K562 (cell line): Measurements from ENCODE around the gene HSPA1L. TPM values are rescaled to one million over a fixed set of nuclear protein-coding genes. Genes with fewer than 3 reads are reported as not detected.

Experiments used
- BMI1 ChIP-seq: fragments of 150-350 bp; IDR thresholded peaks from 2 replicates; pipeline ENCODE4 v1.6.1; 2014; ENCODE audit warnings: low read length
- ERF ChIP-seq: fragments of 450-650 bp; formaldehyde crosslinking; IDR thresholded peaks from 2 replicates; pipeline ENCODE4 v1.4.0; 2020; ENCODE audit warnings: mild to moderate bottlenecking, mixed read lengths
- FOXK1 ChIP-seq: sonication (generic); formaldehyde crosslinking; IDR thresholded peaks from 2 replicates; pipeline ENCODE4 v1.8.0; 2022; ENCODE audit warnings: missing genetic modification reagents, mild to moderate bottlenecking, borderline replicate concordance
- LARP7 ChIP-seq: fragments of 450-650 bp; IDR thresholded peaks from 2 replicates; pipeline ENCODE4 v1.6.1; 2016
- PHTF2 ChIP-seq: fragments of 250-450 bp; sonication (Bioruptor Pico); IDR thresholded peaks from 2 replicates; pipeline ENCODE4 v1.5.0; 2021; ENCODE audit warnings: mild to moderate bottlenecking
- POLR3G ChIP-seq: IDR thresholded peaks from 2 replicates; pipeline ENCODE4 v1.6.1; 2011; ENCODE audit not compliant: insufficient read length, insufficient replicate concordance; ENCODE audit errors: extremely low read depth
- PYGO2 ChIP-seq: fragments of 450-650 bp; IDR thresholded peaks from 2 replicates; pipeline ENCODE4 v1.6.1; 2016; ENCODE audit warnings: mild to moderate bottlenecking, missing genetic modification characterization, moderate library complexity, missing compliant biosample characterization
- RCOR1 ChIP-seq, 2 experiments: IDR thresholded peaks; 2 replicates each; pipeline ENCODE4 v1.6.1; 2012; ENCODE audit warnings: low read depth in 2 of 2, low read length in 2 of 2, borderline replicate concordance in 1 of 2, improper control_type of control experiment in 1 of 2
- SAP30 ChIP-seq: fragments of 200-600 bp; sonication (generic); IDR thresholded peaks from 2 replicates; pipeline ENCODE4 v1.6.1; 2012; ENCODE audit warnings: borderline replicate concordance, low read depth, mild to moderate bottlenecking, moderate library complexity, low read length, control low read depth, inconsistent platforms; ENCODE audit not compliant: insufficient read depth, poor library complexity, severe bottlenecking
- SIN3A ChIP-seq, 2 experiments: fragments of 150-350 bp in 1 of 2; IDR thresholded peaks; 2 replicates each; pipeline ENCODE4 v1.6.1; 2011 to 2016; ENCODE audit warnings: borderline replicate concordance in 2 of 2, low read depth in 2 of 2, low read length in 2 of 2, mild to moderate bottlenecking in 2 of 2, moderate library complexity in 2 of 2; ENCODE audit not compliant: control insufficient read depth in 1 of 2
- ZNF24 ChIP-seq: fragments of 450-650 bp; IDR thresholded peaks from 2 replicates; pipeline ENCODE4 v1.6.1; 2016
- ZNF551 ChIP-seq: fragments of 250-450 bp; sonication (Bioruptor Pico); IDR thresholded peaks from 2 replicates; pipeline ENCODE4 v1.5.0; 2021; ENCODE audit warnings: mild to moderate bottlenecking, moderate library complexity
- ZNF586 ChIP-seq: fragments of 450-650 bp; formaldehyde crosslinking; conservative IDR thresholded peaks from 2 replicates; pipeline ENCODE4 v1.4.0; 2020; ENCODE audit warnings: mild to moderate bottlenecking, moderate library complexity
- polyA plus RNA-seq, 8 experiments: library from polyadenylated mRNA; depleted of rRNA in 4 of 8; stranded (reverse) in 5 of 8; unstranded in 3 of 8; fragments of >200 nt; fragmentation: Nextera tagmentation in 2 of 8; fragmentation: Illumina TruSeq in 1 of 8; extraction: Ambion mirVana in 2 of 8; extraction: Trizol in 1 of 8; gene quantifications; 2 replicates each; pipeline versions ENCODE4 v1.2.1 to v1.2.3, GENCODE V29; 2011 to 2014; ENCODE audit warnings: inconsistent platforms in 1 of 8, missing spikeins in 1 of 8
- total RNA-seq, 7 experiments: library from RNA; depleted of rRNA in 6 of 7; stranded (reverse); fragments of >200 nt in 6 of 7; fragmentation: Illumina TruSeq in 2 of 7; extraction: Trizol in 2 of 7; gene quantifications; 2 replicates each; pipeline versions ENCODE4 v1.2.1 to v1.2.3, GENCODE V29; 2011 to 2021; ENCODE audit warnings: low replicate concordance in 1 of 7
- TF ChIP-seq, protein P1 (sequence below): fragments of 450-650 bp; formaldehyde crosslinking; IDR thresholded peaks from 2 replicates; pipeline ENCODE4 v1.4.0; 2020; ENCODE audit warnings: mild to moderate bottlenecking, moderate library complexity
- TF ChIP-seq, protein P2 (sequence below): sonication (generic); formaldehyde crosslinking; IDR thresholded peaks from 2 replicates; pipeline ENCODE4 v1.8.0; 2022; ENCODE audit warnings: mild to moderate bottlenecking, low read depth, missing genetic modification reagents
- TF ChIP-seq, protein P3 (sequence below): fragments of 450-650 bp; formaldehyde crosslinking; IDR thresholded peaks from 2 replicates; pipeline ENCODE4 v1.4.0; 2022; ENCODE audit warnings: missing genetic modification characterization
- TF ChIP-seq, protein P4 (sequence below): fragments of 250-450 bp; sonication (Bioruptor Pico); IDR thresholded peaks from 2 replicates; pipeline ENCODE4 v1.4.0; 2020; ENCODE audit warnings: mild to moderate bottlenecking, moderate library complexity
- TF ChIP-seq, protein P5 (sequence below): fragments of 450-650 bp; IDR thresholded peaks from 2 replicates; pipeline ENCODE4 v1.6.1; 2018; ENCODE audit warnings: mild to moderate bottlenecking, low read depth; ENCODE audit not compliant: partially characterized antibody

Gene HSPA1L
- total and polyA plus RNA-seq, 9 of the 15 experiments (the other 6 are each of a cell fraction or from before 2014, with no cell fraction given), result 0.14 to 2.1 (median 1.3) TPM

DNA sequence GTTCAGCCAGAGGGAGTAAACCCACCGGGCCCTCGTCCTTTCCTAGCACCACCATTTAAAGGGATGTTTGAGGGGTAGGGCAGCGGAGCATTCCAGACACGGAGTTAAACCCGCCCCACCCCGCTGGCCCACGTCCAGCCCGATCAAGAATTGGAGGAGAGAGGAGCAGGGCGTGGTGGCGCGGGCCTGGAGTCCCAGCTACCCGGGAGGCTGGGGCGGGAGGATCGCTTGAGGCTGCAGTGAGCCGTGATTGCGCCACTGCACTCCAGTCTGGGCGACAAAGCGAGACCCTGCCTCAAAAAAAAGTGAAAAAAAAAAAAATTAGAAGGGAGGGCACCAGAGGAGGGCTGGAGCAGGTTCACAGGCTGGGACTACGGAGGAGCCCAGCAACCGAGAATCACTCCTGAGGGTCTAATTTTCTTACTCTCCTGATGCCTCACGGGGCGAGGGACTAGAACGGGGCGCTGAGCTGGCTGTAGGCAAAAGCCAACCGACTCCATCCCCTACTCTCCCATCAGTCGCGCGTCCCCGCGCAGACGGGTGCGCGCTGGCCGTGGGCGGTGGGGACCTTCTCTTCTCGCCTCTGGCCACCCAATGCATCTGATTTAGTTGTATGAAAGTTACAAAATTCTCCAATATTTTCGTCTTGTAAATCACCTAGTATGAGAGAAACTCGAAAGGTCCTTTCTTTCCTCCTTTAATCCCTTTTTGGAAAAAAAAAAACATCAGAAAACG, 6.4 kb upstream of the HSPA1L start (continued):
- no peak for TF ChIP-seq BMI1
- TF ChIP-seq, protein P1, sequence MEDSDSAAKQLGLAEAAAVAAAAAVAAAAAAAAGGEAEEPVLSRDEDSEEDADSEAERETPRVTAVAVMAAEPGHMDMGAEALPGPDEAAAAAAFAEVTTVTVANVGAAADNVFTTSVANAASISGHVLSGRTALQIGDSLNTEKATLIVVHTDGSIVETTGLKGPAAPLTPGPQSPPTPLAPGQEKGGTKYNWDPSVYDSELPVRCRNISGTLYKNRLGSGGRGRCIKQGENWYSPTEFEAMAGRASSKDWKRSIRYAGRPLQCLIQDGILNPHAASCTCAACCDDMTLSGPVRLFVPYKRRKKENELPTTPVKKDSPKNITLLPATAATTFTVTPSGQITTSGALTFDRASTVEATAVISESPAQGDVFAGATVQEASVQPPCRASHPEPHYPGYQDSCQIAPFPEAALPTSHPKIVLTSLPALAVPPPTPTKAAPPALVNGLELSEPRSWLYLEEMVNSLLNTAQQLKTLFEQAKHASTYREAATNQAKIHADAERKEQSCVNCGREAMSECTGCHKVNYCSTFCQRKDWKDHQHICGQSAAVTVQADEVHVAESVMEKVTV (CRISPR knock-in tag), result no peak
- peak in 1 of 2 experiments; percentile 40; a peak in 2 of 4 replicates for TF ChIP-seq SIN3A (IDR thresholded peaks at IDR 0.05; ENCODE audit: borderline replicate concordance in 2 of 2, control insufficient read depth in 1 of 2, low read depth in 2 of 2, low read length in 2 of 2)
- no peak for TF ChIP-seq POLR3G
- TF ChIP-seq, protein P2, sequence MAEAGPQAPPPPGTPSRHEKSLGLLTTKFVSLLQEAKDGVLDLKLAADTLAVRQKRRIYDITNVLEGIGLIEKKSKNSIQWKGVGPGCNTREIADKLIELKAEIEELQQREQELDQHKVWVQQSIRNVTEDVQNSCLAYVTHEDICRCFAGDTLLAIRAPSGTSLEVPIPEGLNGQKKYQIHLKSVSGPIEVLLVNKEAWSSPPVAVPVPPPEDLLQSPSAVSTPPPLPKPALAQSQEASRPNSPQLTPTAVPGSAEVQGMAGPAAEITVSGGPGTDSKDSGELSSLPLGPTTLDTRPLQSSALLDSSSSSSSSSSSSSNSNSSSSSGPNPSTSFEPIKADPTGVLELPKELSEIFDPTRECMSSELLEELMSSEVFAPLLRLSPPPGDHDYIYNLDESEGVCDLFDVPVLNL (CRISPR knock-in tag), result no peak
- TF ChIP-seq ZNF551, result no peak
- peak; percentile 81 for TF ChIP-seq LARP7
- TF ChIP-seq ERF (CRISPR knock-in tag), result peak; percentile 41; the same call in 1 of the 2 replicates
- TF ChIP-seq, protein P3, sequence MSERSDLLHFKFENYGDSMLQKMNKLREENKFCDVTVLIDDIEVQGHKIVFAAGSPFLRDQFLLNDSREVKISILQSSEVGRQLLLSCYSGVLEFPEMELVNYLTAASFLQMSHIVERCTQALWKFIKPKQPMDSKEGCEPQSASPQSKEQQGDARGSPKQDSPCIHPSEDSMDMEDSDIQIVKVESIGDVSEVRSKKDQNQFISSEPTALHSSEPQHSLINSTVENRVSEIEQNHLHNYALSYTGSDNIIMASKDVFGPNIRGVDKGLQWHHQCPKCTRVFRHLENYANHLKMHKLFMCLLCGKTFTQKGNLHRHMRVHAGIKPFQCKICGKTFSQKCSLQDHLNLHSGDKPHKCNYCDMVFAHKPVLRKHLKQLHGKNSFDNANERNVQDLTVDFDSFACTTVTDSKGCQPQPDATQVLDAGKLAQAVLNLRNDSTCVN (CRISPR knock-in tag), result 0 out of 2 replicates have a peak, but pooled peaks have one; percentile 28
- TF ChIP-seq ZNF586, result no peak
- TF ChIP-seq, protein P4, sequence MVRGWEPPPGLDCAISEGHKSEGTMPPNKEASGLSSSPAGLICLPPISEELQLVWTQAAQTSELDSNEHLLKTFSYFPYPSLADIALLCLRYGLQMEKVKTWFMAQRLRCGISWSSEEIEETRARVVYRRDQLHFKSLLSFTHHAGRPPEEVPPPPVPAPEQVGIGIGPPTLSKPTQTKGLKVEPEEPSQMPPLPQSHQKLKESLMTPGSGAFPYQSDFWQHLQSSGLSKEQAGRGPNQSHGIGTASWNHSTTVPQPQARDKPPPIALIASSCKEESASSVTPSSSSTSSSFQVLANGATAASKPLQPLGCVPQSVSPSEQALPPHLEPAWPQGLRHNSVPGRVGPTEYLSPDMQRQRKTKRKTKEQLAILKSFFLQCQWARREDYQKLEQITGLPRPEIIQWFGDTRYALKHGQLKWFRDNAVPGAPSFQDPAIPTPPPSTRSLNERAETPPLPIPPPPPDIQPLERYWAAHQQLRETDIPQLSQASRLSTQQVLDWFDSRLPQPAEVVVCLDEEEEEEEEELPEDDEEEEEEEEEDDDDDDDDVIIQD (CRISPR knock-in tag), result no peak
- peak in 1 of 2 experiments; percentile 79; a peak in 2 of 4 replicates for TF ChIP-seq RCOR1 (IDR thresholded peaks at IDR 0.05; ENCODE audit: borderline replicate concordance in 1 of 2, low read depth in 2 of 2, low read length in 2 of 2)
- no peak for TF ChIP-seq PHTF2 (CRISPR knock-in tag)
- no peak for TF ChIP-seq FOXK1 (CRISPR knock-in tag)
- TF ChIP-seq, protein P5, sequence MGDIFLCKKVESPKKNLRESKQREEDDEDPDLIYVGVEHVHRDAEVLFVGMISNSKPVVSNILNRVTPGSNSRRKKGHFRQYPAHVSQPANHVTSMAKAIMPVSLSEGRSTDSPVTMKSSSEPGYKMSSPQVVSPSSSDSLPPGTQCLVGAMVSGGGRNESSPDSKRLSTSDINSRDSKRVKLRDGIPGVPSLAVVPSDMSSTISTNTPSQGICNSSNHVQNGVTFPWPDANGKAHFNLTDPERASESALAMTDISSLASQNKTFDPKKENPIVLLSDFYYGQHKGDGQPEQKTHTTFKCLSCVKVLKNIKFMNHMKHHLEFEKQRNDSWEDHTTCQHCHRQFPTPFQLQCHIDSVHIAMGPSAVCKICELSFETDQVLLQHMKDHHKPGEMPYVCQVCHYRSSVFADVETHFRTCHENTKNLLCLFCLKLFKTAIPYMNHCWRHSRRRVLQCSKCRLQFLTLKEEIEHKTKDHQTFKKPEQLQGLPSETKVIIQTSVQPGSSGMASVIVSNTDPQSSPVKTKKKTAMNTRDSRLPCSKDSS, result no peak
- no peak for TF ChIP-seq SAP30
- no peak for TF ChIP-seq PYGO2 (tag)
- TF ChIP-seq ZNF24, result no peak
